GM18526 (cell line): ENCODE results near the gene CCDC61.

Source experiments
- POLR2A ChIP-seq: IDR thresholded peaks from 3 replicates; pipeline ENCODE4 v1.6.1; 2011; ENCODE audit not compliant: insufficient read length; ENCODE audit errors: extremely low read depth

Gene CCDC61

GRCh38 chr19:45971260-45971902, 23.9 kb upstream of the CCDC61 start:
- no peak for TF ChIP-seq POLR2A

- TF ChIP-seq POLR2A = no peak
These were observed 23.0 kb upstream of the CCDC61 start for GRCh38 chr19:45972081-45972946.

- no peak for TF ChIP-seq POLR2A
These were observed 22.2 kb upstream of the CCDC61 start for GRCh38 chr19:45972947-45973540.

DNA sequence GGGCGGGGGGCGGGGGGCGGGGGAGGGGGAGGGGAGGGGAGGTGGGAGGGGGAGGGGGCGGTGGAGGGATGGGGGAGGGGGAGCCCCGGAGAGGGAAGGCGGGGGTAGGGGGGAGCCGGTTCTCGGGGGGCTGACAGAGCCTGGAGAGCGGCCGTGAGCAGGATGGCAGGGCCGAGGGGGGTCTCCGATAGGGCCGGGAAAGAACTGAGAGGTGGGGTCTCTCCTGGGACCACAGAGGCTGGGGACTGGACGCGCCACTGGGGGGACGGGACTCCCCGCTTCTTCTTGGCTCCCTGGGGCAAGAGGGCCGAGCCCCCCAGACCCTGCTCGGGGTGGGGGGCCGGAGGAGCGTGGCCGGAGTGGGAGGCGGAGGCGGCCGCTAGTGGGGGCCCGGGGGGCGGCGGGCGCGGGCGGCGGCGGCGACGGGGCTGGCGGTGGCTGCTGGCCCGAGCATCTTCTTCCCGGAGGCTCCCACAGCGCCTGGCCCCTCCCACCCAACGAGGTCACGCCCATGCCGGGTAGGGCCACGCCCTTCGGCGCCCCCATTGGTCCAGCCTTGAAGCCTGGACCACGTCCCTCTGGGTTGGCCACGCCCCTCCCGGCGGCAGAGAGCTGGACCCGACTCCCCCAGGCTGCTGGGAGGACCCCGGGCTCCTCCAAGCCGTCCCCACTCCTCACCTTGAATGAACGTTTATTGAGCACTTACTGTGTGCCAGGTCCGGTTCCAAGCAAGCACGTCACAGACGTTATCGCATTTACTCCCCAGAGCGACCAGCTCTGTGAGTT, 21.5 kb upstream of the CCDC61 start, which contains the start of gene NOVA2:
Gene NOVA2, minus strand, starts transcription at position 313 of the 786 bp plus-strand sequence. CDS start 514 bp downstream, outside the sequence.
- TF ChIP-seq POLR2A = no peak

DNA sequence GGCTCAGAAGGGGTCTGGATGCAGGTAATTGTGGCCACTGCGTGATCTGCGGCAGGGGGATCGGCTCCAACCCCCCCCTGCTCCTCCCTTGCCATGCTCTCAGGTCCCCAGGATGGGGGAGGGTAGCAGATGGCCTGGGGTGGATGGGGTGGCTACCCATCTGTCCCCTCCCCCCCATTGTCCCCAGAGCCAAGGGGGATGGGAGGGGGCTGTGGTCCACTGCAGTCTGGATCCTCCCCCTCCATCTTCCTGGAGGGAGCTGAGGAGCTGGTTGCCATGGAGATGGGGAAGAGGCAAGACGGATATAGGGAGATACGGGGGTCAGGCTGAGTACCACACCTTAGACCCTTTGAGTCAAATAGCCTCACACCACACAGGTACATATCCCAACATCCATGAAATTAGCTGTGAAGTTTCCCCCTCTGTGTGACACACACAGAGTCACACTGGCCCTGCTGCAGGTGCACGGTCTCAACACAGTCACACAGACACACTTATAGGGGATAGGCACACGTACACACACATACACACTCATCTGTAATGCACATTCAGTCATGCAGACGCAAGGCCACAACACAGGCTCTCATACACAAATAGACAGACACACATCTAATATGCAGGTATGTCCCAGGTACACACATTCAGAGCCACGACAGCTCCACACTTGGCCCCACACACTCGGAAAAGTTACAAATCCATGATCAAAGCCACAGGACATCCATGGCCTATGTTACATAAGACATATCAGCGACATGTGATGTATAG, 19.8 kb upstream of the CCDC61 start:
- no peak for TF ChIP-seq POLR2A

DNA sequence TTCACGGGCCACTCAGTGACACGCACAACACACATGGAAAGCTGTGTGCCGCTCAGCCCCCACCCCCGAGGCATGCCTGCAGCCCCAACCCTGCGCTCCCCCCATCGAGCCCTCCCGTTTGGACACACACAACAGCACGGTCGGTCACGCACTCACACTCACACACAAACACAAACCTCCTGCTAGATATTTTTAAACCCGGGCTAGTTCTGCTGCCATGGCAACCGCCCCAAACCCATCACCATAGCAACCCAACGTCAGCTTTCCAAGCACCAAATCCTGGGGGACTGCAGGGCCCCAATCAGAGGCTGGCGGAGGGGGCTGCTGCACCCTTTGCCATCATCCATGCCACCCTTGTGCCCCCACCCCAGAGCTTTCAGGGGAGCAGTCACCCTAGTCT, 19.1 kb upstream of the CCDC61 start:
- no peak for TF ChIP-seq POLR2A

GRCh38 chr19:45978156-45978555, 17.1 kb upstream of the CCDC61 start:
- no peak for TF ChIP-seq POLR2A

DNA sequence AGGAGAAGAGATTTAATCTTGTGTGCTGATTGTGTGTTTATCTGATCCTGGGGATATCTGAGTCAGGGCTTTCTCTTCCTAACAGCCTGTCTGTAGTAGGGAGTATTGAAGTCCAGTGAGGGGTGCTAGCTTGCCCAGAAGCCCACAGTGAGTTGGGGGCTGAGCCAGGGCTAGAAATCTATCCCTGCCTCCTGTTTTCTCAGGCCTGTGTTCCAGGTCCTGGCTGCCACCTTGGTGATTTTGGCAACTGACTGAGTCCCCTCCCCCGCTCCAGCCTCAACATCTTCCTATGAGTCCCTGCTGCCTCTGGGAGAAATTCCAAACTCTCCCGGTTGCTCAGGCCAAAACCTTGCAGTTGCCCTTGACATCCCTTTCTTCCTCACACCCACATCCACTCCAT, 13.9 kb upstream of the CCDC61 start:
- no peak for TF ChIP-seq POLR2A

DNA sequence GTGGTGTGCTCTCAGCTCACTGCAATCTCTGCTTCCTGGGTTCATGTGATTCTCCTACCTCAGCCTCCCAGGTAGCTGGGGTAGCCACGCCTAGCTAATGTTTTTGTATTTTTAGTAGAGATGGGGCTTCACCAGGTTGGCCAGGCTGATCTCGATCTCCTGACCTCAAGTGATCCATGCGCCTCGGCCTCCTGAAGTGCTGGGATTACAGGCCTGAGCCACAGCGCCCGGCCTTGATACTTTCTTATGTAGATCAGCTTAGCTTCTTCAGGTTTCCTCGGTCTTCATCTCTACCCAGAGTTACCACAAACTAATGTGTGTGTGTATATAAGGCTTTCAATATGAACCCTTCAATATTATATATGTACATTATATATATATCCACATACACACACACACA, 9.9 kb upstream of the CCDC61 start:
- no peak for TF ChIP-seq POLR2A

DNA sequence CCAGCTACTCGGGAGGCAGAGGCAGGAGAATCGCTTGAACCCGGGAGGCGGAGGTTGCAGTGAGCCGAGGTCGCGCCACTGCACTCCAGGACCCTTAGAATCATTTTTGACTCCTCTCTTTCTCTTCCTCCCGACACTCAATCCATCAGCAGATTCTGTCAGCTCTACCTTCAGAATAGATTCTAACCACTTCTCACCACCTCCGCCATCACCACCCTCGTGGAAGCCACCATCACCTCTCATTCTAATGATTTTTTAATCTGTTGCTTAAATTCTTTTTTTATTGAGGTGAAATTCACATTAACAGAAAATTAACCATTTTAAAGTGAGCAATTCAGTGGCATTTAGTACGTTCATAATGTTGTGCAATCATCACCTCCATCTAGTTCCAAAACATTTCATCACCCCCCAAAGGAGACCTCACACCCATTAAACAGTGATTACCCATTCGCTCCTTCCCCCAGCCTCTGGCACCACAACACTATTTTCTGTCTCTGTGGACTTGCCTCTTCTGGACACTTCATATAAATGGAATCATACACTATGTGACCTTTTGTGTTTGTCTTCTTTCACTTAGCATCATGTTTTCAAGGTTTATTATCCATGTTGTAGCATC, 5.0 kb upstream of the CCDC61 start:
- no peak for TF ChIP-seq POLR2A

DNA sequence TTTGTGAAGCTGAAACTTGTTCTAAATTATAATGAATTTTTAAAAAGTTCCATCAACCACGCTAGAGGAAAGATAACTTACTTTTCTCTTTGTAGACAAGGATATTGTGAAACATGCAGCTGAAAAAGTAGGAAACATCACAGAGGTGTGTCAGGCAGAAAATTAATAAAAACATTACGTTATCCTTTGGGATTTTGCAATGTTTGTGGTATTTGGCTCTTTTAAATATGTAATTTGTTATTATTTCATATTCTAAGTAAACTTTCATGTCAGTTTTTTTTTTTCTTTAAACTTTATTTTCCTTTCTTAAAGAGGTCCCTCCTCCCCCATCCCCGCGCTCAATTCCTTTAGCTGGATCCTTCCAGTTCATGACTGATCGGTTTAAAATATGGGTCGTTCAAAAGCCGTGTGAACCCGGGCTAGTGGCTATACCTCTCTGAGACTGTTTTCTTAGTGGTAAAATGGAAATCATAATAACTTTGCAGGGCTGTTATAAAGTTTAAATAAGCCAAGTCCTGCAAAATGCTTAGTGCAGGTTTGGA, 740 bp upstream of the CCDC61 start:
- no peak for TF ChIP-seq POLR2A

- TF ChIP-seq POLR2A = no peak
These were observed 583 bp downstream of the CCDC61 start for GRCh38 chr19:45995715-45996385.

- TF ChIP-seq POLR2A = no peak
These were observed 1.7 kb downstream of the CCDC61 start for GRCh38 chr19:45996933-45997332.
